K562 (cell line): ENCODE data around the gene CDKN1C. TPM values are rescaled to one million over a fixed set of nuclear protein-coding genes. Genes with fewer than 3 reads are reported as not detected.

Source experiments
- CAMTA2 ChIP-seq: fragments of 250-450 bp; sonication (Bioruptor Pico); conservative IDR thresholded peaks from 2 replicates; pipeline ENCODE4 v1.5.1; 2022
- CEBPG ChIP-seq, 3 experiments: fragments of 200-800 bp in 1 of 3; sonication (Bioruptor generic) in 1 of 3; sonication (generic) in 1 of 3; formaldehyde crosslinking in 1 of 3; IDR thresholded peaks in 2 of 3; conservative IDR thresholded peaks in 1 of 3; 2 replicates each; pipeline versions ENCODE4 v1.6.1 to v1.8.0; 2016 to 2022; ENCODE audit warnings: missing compliant biosample characterization in 2 of 3, missing genetic modification characterization in 2 of 3, mild to moderate bottlenecking in 1 of 3, missing genetic modification reagents in 1 of 3
- E2F3 ChIP-seq: fragments of 250-450 bp; sonication (Bioruptor Pico); IDR thresholded peaks from 2 replicates; pipeline ENCODE4 v1.4.0; 2020; ENCODE audit warnings: mild to moderate bottlenecking
- ELF4 ChIP-seq: fragments of 450-650 bp; formaldehyde crosslinking; IDR thresholded peaks from 2 replicates; pipeline ENCODE4 v1.4.0; 2022; ENCODE audit warnings: missing genetic modification characterization
- HNRNPH1 ChIP-seq: fragments of 200-400 bp; formaldehyde crosslinking; optimal IDR thresholded peaks from 2 replicates; pipeline ENCODE3; 2017; ENCODE audit warnings: low read depth, mild to moderate bottlenecking, low read length, moderate library complexity
- LARP7 ChIP-seq: fragments of 450-650 bp; IDR thresholded peaks from 2 replicates; pipeline ENCODE4 v1.6.1; 2016
- NCOA4 ChIP-seq: fragments of 450-650 bp; IDR thresholded peaks from 2 replicates; pipeline ENCODE4 v1.6.1; 2018; ENCODE audit warnings: mild to moderate bottlenecking; ENCODE audit not compliant: partially characterized antibody
- NFXL1 ChIP-seq: fragments of 450-650 bp; formaldehyde crosslinking; IDR thresholded peaks from 2 replicates; pipeline ENCODE4 v1.4.0; 2021; ENCODE audit warnings: mild to moderate bottlenecking
- PCBP2 ChIP-seq: fragments of 200-400 bp; formaldehyde crosslinking; IDR thresholded peaks from 2 replicates; pipeline ENCODE4 v1.6.1; 2018; ENCODE audit warnings: low read length, low read depth, mild to moderate bottlenecking, moderate library complexity; ENCODE audit not compliant: poor library complexity, severe bottlenecking
- PHB2 ChIP-seq: fragments of 450-650 bp; IDR thresholded peaks from 2 replicates; pipeline ENCODE4 v1.6.1; 2017; ENCODE audit warnings: low read depth
- POU5F1 ChIP-seq: fragments of 150-350 bp; IDR thresholded peaks from 2 replicates; pipeline ENCODE4 v1.6.1; 2014; ENCODE audit warnings: borderline replicate concordance, low read length, low read depth, mild to moderate bottlenecking; ENCODE audit not compliant: partially characterized antibody
- PTRF ChIP-seq: fragments of 450-650 bp; IDR thresholded peaks from 2 replicates; pipeline ENCODE4 v1.6.1; 2016; ENCODE audit warnings: mild to moderate bottlenecking, missing genetic modification characterization, missing compliant biosample characterization
- RB1 ChIP-seq: fragments of 450-650 bp; IDR thresholded peaks from 2 replicates; pipeline ENCODE4 v1.6.1; 2017; ENCODE audit warnings: low read depth, mild to moderate bottlenecking
- RFX1 ChIP-seq: fragments of 450-650 bp; IDR thresholded peaks from 2 replicates; pipeline ENCODE4 v1.6.1; 2016; ENCODE audit warnings: mild to moderate bottlenecking, moderate library complexity
- TBP ChIP-seq: optimal IDR thresholded peaks from 2 replicates; pipeline ENCODE3; 2011; ENCODE audit warnings: low read depth, low read length, improper control_type of control experiment
- ZNF165 ChIP-seq: fragments of 250-450 bp; sonication (Bioruptor Pico); IDR thresholded peaks from 2 replicates; pipeline ENCODE4 v1.4.0; 2020; ENCODE audit warnings: borderline replicate concordance
- ZNF436 ChIP-seq: fragments of 250-450, 450-650 bp; sonication (Bioruptor Pico); formaldehyde crosslinking; IDR thresholded peaks from 2 replicates; pipeline ENCODE4 v1.7.0; 2020; ENCODE audit warnings: mild to moderate bottlenecking
- ZNF444 ChIP-seq: fragments of 250-450 bp; sonication (Bioruptor Pico); IDR thresholded peaks from 2 replicates; pipeline ENCODE4 v1.4.0; 2020; ENCODE audit warnings: mild to moderate bottlenecking, moderate library complexity
- polyA plus RNA-seq, 8 experiments: library from polyadenylated mRNA; depleted of rRNA in 4 of 8; stranded (reverse) in 5 of 8; unstranded in 3 of 8; fragments of >200 nt; fragmentation: Nextera tagmentation in 2 of 8; fragmentation: Illumina TruSeq in 1 of 8; extraction: Ambion mirVana in 2 of 8; extraction: Trizol in 1 of 8; gene quantifications; 2 replicates each; pipeline versions ENCODE4 v1.2.1 to v1.2.3, GENCODE V29; 2011 to 2014; ENCODE audit warnings: inconsistent platforms in 1 of 8, missing spikeins in 1 of 8
- total RNA-seq, 7 experiments: library from RNA; depleted of rRNA in 6 of 7; stranded (reverse); fragments of >200 nt in 6 of 7; fragmentation: Illumina TruSeq in 2 of 7; extraction: Trizol in 2 of 7; gene quantifications; 2 replicates each; pipeline versions ENCODE4 v1.2.1 to v1.2.3, GENCODE V29; 2011 to 2021; ENCODE audit warnings: low replicate concordance in 1 of 7
- TF ChIP-seq, protein P1 (sequence below): IDR thresholded peaks from 3 replicates; pipeline ENCODE4 v1.6.1; 2011; ENCODE audit warnings: borderline replicate concordance, mild to moderate bottlenecking; ENCODE audit not compliant: insufficient read length, insufficient read depth
- TF ChIP-seq, protein P2 (sequence below): sonication (generic); IDR thresholded peaks from 2 replicates; pipeline ENCODE4 v1.6.1; 2016
- TF ChIP-seq, protein P3 (sequence below): fragments of 250-450 bp; sonication (Bioruptor Pico); IDR thresholded peaks from 2 replicates; pipeline ENCODE4 v1.4.0; 2020

CDKN1C gene
- total and polyA plus RNA-seq, 9 of the 15 experiments (the other 6 are each of a cell fraction or from before 2014, with no cell fraction given): 2.8 to 21.1 (median 9.3) TPM

DNA sequence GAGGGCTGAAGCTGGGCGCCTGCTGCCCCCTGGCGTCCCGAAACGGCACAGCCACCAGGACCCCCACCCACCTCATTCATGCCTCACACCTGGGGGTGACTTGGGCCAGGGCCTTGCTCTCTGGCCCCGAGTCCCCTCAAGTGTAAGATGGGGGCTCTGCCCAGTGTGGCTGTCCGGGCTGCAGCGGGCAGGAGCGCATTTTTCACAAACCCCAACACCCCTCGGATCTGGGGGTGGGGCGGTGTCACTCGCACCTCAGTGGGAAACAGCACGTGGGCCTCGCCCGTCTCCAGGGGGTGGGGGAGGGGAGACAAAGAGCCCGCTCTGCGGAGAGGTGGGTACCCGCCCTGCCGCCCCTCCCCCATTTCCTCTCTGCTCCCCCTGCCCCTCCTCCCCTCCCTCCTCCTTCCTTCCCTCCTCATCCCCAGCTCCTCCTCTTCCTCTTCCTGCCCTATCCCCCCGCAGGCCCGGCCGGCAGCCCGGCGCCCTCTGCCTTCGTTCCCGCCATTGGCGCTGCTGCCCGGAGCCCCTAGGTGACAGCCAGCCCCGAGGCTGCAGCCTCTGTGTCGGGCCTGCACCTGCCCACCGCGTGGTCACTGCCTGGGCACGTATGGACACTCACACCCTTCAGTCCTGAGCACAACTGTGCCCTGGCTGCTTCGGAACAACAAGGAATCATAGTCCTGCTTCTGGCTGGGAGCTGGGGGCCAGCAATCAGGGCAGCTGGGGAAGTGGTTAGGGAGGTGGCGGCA lies 6.8 kb upstream of the CDKN1C start (continued):
- TF ChIP-seq, protein P1, sequence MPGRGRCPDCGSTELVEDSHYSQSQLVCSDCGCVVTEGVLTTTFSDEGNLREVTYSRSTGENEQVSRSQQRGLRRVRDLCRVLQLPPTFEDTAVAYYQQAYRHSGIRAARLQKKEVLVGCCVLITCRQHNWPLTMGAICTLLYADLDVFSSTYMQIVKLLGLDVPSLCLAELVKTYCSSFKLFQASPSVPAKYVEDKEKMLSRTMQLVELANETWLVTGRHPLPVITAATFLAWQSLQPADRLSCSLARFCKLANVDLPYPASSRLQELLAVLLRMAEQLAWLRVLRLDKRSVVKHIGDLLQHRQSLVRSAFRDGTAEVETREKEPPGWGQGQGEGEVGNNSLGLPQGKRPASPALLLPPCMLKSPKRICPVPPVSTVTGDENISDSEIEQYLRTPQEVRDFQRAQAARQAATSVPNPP: no peak
- TF ChIP-seq, protein P2, sequence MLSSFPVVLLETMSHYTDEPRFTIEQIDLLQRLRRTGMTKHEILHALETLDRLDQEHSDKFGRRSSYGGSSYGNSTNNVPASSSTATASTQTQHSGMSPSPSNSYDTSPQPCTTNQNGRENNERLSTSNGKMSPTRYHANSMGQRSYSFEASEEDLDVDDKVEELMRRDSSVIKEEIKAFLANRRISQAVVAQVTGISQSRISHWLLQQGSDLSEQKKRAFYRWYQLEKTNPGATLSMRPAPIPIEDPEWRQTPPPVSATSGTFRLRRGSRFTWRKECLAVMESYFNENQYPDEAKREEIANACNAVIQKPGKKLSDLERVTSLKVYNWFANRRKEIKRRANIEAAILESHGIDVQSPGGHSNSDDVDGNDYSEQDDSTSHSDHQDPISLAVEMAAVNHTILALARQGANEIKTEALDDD: no peak
- no peak for TF ChIP-seq ELF4 (CRISPR knock-in tag)
- no peak for TF ChIP-seq ZNF436 (CRISPR knock-in tag)
- no peak for TF ChIP-seq E2F3 (CRISPR knock-in tag)
- no peak for TF ChIP-seq PHB2
- TF ChIP-seq TBP: peak; percentile 8
- TF ChIP-seq NCOA4: no peak
- TF ChIP-seq, protein P3, sequence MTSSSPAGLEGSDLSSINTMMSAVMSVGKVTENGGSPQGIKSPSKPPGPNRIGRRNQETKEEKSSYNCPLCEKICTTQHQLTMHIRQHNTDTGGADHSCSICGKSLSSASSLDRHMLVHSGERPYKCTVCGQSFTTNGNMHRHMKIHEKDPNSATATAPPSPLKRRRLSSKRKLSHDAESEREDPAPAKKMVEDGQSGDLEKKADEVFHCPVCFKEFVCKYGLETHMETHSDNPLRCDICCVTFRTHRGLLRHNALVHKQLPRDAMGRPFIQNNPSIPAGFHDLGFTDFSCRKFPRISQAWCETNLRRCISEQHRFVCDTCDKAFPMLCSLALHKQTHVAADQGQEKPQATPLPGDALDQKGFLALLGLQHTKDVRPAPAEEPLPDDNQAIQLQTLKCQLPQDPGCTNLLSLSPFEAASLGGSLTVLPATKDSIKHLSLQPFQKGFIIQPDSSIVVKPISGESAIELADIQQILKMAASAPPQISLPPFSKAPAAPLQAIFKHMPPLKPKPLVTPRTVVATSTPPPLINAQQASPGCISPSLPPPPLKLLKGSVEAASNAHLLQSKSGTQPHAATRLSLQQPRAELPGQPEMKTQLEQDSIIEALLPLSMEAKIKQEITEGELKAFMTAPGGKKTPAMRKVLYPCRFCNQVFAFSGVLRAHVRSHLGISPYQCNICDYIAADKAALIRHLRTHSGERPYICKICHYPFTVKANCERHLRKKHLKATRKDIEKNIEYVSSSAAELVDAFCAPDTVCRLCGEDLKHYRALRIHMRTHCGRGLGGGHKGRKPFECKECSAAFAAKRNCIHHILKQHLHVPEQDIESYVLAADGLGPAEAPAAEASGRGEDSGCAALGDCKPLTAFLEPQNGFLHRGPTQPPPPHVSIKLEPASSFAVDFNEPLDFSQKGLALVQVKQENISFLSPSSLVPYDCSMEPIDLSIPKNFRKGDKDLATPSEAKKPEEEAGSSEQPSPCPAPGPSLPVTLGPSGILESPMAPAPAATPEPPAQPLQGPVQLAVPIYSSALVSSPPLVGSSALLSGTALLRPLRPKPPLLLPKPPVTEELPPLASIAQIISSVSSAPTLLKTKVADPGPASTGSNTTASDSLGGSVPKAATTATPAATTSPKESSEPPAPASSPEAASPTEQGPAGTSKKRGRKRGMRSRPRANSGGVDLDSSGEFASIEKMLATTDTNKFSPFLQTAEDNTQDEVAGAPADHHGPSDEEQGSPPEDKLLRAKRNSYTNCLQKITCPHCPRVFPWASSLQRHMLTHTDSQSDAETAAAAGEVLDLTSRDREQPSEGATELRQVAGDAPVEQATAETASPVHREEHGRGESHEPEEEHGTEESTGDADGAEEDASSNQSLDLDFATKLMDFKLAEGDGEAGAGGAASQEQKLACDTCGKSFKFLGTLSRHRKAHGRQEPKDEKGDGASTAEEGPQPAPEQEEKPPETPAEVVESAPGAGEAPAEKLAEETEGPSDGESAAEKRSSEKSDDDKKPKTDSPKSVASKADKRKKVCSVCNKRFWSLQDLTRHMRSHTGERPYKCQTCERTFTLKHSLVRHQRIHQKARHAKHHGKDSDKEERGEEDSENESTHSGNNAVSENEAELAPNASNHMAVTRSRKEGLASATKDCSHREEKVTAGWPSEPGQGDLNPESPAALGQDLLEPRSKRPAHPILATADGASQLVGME: 0 out of 2 replicates have a peak, but pooled peaks have one; percentile 9
- TF ChIP-seq LARP7: no peak
- no peak for TF ChIP-seq POU5F1
- no peak for TF ChIP-seq RFX1
- no peak for TF ChIP-seq PCBP2
- no peak for TF ChIP-seq NFXL1 (CRISPR knock-in tag)
- no peak for TF ChIP-seq PTRF (tag)
- TF ChIP-seq HNRNPH1: no peak
- no peak for TF ChIP-seq ZNF165 (CRISPR knock-in tag)
- TF ChIP-seq RB1: peak; percentile 71
- TF ChIP-seq ZNF444 (CRISPR knock-in tag): no peak
- TF ChIP-seq CEBPG (CRISPR knock-in tag; IDR thresholded peaks at IDR 0.05): no peak
- no peak for TF ChIP-seq CEBPG (tag; conservative IDR thresholded peaks at IDR 0.05 in 1 of 2, IDR thresholded peaks at IDR 0.05 in 1 of 2)
- no peak for TF ChIP-seq CAMTA2 (CRISPR knock-in tag)
